ENCODE results near the gene CFAP97D2.

- no peak for TF ChIP-seq CTCF (IDR thresholded peaks at IDR 0.05)
- TF ChIP-seq POLR2A (IDR thresholded peaks at IDR 0.05) = no peak
Observed at GRCh38 chr13:114143806-114144605, 35.1 kb upstream of the CFAP97D2 start.

All from right lobe of liver (tissue), 4 donors.